Prostate gland (tissue), 2 donors: ENCODE measurements around the gene BANP. TPM values are rescaled to one million over a fixed set of nuclear protein-coding genes. Genes with fewer than 3 reads are reported as not detected.

ENCODE experiments used
- DNase-seq: peaks from one replicate; pipeline ENCODE4 v3.0.0-alpha.2; 2019; ENCODE audit warnings: low spot score
- H3K27ac ChIP-seq, 2 donors: fragments of 200-600 bp; sonication (generic); 2 replicates each; pipeline ENCODE4 v1.5.1; 2017 to 2019
- H3K27me3 ChIP-seq: fragments of 200-600 bp; sonication (generic); replicated peaks from 2 replicates; pipeline ENCODE4 v1.5.1; 2019; ENCODE audit not compliant: insufficient read depth
- H3K36me3 ChIP-seq, 2 donors: fragments of 200-600 bp; sonication (generic); 1 replicate in 1 of 2; 2 replicates in 1 of 2; pipeline versions ENCODE4 v1.5.1 to v1.8.1; 2017 to 2019
- H3K4me1 ChIP-seq: fragments of 200-600 bp; sonication (generic); replicated peaks from 2 replicates; pipeline ENCODE4 v1.5.1; 2019
- H3K4me3 ChIP-seq, 2 donors: fragments of 200-600 bp; sonication (generic); 2 replicates each; pipeline ENCODE4 v1.5.1; 2017 to 2019
- H3K9me3 ChIP-seq: fragments of 200-600 bp; sonication (generic); 2 replicates; pipeline ENCODE4 v1.5.1; 2017
- POLR2A ChIP-seq: fragments of 450-650 bp; IDR thresholded peaks from one replicate; pipeline ENCODE4 v1.6.1; 2016; ENCODE audit warnings: antibody characterized with exemption, mild to moderate bottlenecking
- POLR2AphosphoS5 ChIP-seq: sonication (generic); formaldehyde crosslinking; IDR thresholded peaks from one replicate; pipeline ENCODE4 v1.6.1; 2017; ENCODE audit warnings: antibody characterized with exemption
- WGBS: methylation state at CpG from one replicate; pipeline ENCODE4 v1.1.5; 2018; 5-methylcytosine and 5-hydroxymethylcytosine counted together
- intact Hi-C: fragments of 100-400 bp; cut with DNase I; formaldehyde crosslinking; loops from one replicate; pipeline ENCODE4 v1.14.2; 2022
- total RNA-seq, 2 donors: library from RNA; depleted of rRNA; stranded (reverse); fragments of >200 nt; gene quantifications; one replicate each; pipeline ENCODE4 v1.1.0, GENCODE V29; 2016
- TF ChIP-seq, protein P1 (sequence below), 4 experiments: fragments of 200-600 bp in 2 of 4; fragments of 450-650 bp in 2 of 4; sonication (generic) in 2 of 4; IDR thresholded peaks; 1 replicate in 3 of 4; 2 replicates in 1 of 4; pipeline ENCODE4 v1.5.1; 2016 to 2019; ENCODE audit warnings: antibody characterized with exemption in 4 of 4, mild to moderate bottlenecking in 2 of 4, moderate library complexity in 2 of 4

Gene BANP
- total RNA-seq, 2 donors from 2014 or later = 32.2 to 47.3 TPM

DNA sequence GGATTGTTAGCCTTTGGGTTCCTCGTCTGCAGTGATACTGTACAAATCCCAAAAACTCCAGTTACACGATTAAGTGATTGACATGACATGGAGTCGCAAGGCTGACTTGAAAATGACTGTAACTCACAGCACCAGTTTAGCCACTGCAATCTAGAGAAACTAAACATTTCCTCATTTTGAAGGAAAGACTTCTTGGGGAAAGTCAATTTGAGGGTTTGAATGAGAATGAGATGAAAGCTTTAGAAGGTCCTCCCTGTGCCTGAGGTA lies 4.8 kb downstream of the BANP start:
- WGBS = 58% methylated on average over 3 of the region's 3 CpGs
- no peaks in the 10 kb centered on the region for H3K36me3 ChIP-seq
- H3K27me3 ChIP-seq = no peaks in the 10 kb centered on the region
- TF ChIP-seq POLR2AphosphoS5 (no peak), POLR2A (no peak)
- TF ChIP-seq, protein P1, sequence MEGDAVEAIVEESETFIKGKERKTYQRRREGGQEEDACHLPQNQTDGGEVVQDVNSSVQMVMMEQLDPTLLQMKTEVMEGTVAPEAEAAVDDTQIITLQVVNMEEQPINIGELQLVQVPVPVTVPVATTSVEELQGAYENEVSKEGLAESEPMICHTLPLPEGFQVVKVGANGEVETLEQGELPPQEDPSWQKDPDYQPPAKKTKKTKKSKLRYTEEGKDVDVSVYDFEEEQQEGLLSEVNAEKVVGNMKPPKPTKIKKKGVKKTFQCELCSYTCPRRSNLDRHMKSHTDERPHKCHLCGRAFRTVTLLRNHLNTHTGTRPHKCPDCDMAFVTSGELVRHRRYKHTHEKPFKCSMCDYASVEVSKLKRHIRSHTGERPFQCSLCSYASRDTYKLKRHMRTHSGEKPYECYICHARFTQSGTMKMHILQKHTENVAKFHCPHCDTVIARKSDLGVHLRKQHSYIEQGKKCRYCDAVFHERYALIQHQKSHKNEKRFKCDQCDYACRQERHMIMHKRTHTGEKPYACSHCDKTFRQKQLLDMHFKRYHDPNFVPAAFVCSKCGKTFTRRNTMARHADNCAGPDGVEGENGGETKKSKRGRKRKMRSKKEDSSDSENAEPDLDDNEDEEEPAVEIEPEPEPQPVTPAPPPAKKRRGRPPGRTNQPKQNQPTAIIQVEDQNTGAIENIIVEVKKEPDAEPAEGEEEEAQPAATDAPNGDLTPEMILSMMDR (IDR thresholded peaks at IDR 0.05) = no peak
- H3K4me1 ChIP-seq = peaks cover 7% of the 10 kb centered on the region
- H3K9me3 ChIP-seq = no peaks in the 10 kb centered on the region
- no peak overlapping the region for H3K4me3 ChIP-seq
- no peak overlapping the region for H3K27ac ChIP-seq
- intact Hi-C loops = loop anchor here (10.0 kb wide), 1 partner anchor 579 kb away; no protein-coding TSS in a partner anchor
- no peak for DNase-seq

DNA sequence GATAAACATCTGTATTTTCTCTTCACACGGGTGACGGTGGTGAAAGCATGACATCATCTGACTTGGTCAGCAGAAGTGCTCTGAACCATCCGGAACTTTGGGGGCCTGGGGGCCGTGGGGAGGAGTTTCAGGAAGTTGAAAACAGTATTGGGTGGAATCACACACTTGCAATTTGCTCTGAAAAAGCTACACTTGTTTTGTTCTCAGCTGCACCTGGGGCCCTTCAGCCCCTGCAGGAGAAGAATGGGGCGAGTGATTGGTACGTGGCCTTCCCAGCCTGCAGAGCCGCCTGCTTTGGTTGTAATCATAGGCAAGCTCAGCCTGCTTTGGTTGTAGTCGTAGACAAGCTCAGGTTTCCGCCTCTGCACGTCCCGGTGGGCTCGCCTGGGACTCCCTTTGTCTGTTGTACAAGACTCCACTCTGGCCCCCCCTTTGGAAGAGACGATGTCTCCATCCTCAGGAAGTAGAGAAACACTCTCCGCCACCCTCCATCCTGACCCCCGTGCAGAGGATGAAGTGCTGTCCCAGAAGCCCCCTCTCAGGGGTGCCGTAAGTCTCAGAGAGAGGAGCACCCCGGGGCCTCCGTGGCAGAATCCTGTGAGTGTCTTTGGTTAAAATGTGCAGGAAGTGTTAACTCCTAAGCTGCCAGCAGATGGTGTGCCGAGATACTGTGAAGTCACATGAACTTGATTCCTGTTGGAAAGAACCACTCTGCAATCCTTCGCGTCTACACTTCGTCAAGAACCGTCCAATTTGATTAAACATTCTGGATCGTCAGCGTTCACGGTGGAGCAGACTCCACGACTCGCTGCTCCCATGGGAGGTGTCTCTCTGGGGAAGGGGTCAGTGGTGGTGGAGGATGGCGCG lies 5.4 kb downstream of the BANP start:
- H3K9me3 ChIP-seq = no peaks in the 10 kb centered on the region
- no peaks in the 10 kb centered on the region for H3K27me3 ChIP-seq
- no peak overlapping the region for H3K4me3 ChIP-seq
- WGBS = 28% methylated on average over 30 of the region's 30 CpGs
- DNase-seq = no peak
- H3K4me1 ChIP-seq = peaks cover 7% of the 10 kb centered on the region
- TF ChIP-seq, protein P1 (IDR thresholded peaks at IDR 0.05) = peak in 1 of 4 experiments; percentile 7
- no peak for TF ChIP-seq POLR2AphosphoS5
- H3K27ac ChIP-seq = no peak overlapping the region
- intact Hi-C loops = loop anchor here (10.0 kb wide), 1 partner anchor 578 kb away; no protein-coding TSS in a partner anchor
- no peaks in the 10 kb centered on the region for H3K36me3 ChIP-seq

DNA sequence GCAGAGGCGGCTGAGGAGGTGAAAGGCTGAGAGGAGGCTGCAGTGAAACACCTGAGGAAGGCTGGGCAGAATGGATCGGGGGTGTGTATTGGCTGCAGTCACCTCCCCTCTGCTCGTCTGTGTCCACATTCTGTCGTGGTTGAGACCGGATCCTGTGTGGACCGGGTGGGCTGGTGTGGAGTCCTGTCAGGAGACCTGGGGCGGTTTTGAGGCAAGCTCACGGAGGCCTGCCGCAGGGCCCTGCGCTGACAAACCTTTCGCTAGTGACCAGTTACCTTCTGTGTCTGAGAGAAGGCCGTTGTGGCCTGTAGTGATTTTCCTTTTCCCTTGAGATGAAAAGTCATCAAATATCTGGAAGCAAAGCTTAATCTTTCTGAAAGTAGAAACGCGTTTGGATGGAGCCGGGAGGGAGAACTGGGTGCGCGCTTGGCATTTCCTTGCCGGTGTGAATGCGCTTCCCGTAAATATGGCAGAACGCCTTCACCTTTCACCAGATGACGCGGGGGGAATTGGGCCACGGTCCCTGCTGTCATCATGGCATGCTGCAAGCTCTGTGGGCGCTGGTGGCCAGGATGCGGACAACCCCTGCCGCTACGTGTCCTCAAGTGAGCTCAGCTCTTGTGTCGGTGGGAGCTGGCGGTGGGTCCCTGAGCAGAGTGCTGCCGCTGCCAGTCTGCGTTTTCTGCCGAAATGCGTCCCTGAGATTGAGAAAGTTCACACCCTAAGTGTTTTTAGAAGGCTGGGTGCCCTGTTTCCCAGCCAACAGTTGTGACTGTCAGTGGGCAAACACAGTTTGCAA lies 6.3 kb downstream of the BANP start:
- intact Hi-C loops = loop anchor here (10.0 kb wide), 1 partner anchor 577 kb away; no protein-coding TSS in a partner anchor
- H3K36me3 ChIP-seq = no peaks in the 10 kb centered on the region

DNA sequence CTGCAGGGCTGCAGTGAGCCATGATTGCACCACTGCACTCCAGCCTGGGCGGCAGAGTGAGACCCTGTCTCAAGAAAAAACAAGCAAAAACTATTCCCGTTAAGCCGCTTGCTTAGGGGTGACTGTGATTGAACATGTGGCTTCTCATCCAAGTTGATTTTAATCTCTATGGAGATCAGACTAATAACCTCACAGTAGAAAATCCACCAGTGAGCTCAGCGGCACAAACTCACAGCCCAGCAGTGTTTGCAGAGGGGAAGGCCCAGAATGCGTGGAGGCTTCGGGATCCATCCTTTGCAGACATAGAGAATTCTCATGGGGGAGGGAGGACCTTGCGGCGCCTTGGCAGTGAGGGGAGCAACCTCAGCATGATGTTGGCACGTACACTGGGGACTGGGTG lies 7.4 kb downstream of the BANP start:
- intact Hi-C loops = loop anchor here (10.0 kb wide), 1 partner anchor 576 kb away; no protein-coding TSS in a partner anchor
- H3K27me3 ChIP-seq = no peaks in the 10 kb centered on the region
- DNase-seq = no peak
- H3K4me1 ChIP-seq = peaks cover 3% of the 10 kb centered on the region
- TF ChIP-seq, protein P1 (IDR thresholded peaks at IDR 0.05) = no peak
- TF ChIP-seq POLR2A = no peak
- no peak for TF ChIP-seq POLR2AphosphoS5
- no peak overlapping the region for H3K27ac ChIP-seq
- H3K36me3 ChIP-seq = no peaks in the 10 kb centered on the region
- 83% methylated on average over 9 of the region's 9 CpGs for whole genome bisulfite sequencing
- no peaks in the 10 kb centered on the region for H3K9me3 ChIP-seq
- H3K4me3 ChIP-seq = no peak overlapping the region

More for the DNA sequence above, 6.3 kb downstream of the BANP start:
- no peaks in the 10 kb centered on the region for H3K27me3 ChIP-seq
- H3K9me3 ChIP-seq = no peaks in the 10 kb centered on the region
- TF ChIP-seq, protein P1 (IDR thresholded peaks at IDR 0.05) = no peak
- TF ChIP-seq POLR2AphosphoS5 (no peak), POLR2A (no peak)
- no peak for DNase-seq
- H3K4me3 ChIP-seq = no peak overlapping the region
- peaks cover 6% of the 10 kb centered on the region for H3K4me1 ChIP-seq
- H3K27ac ChIP-seq = no peak overlapping the region
- WGBS = 91% methylated on average over 34 of the region's 34 CpGs
